NCI-H1694 (cell line): ENCODE measurements around the gene RAD17.
"Not testable (repeated sequence)": the region's sequence is repeated elsewhere in the genome, so short reads cannot be mapped to it uniquely, and the experiment has no call there.

Experiments
- DNase-seq: peaks from one replicate; lab custom pipeline; 2025; lab: John Stamatoyannopoulos, UW

The RAD17 gene

GRCh38 chr5:69378376-69378775 lies 8.8 kb downstream of the RAD17 start:
- no peak for DNase-seq

- DNase-seq: no peak
These were observed 35.2 kb downstream of the RAD17 start for GRCh38 chr5:69404659-69405330.

DNA sequence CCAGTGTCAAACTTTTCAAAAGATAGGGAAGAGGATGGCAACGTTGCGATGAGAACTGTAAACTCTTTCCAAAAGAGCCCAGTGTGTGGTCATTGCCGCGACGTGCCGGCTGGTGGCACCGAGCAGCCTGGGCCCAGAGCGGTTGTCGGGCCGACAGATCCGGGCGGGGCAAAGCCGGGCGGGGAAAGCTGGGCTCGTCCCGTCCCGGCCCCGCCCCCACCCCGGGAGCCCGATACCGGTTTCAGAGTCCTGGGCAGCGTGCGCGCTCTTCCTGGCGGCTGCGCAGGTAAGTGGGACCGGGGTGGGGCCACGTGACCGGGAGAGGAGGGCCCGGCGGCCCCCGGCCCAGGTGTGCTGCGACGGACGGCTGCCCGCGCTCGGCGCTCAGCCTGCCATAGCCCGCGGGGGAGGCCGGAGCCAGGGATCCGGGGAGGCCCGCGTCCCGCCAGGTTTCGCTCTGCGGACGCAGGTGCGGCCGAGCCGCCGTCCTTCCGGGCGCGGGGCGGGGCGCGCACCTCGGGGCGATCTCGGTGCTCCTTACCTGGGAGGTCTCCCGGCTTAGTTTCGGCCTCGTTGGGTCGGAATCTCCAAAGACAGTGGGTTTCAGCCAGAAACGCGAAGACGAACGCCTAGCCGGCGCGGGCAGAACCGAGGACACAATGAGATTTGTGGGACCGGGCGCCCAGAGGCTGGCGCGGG lies 45.4 kb downstream of the RAD17 start, which contains the start of gene MARVELD2:
Gene MARVELD2, plus strand, starts transcription at position 232 of the 699 bp plus-strand sequence. CDS start 4,270 bp downstream, outside the sequence.
- no peak for DNase-seq

DNA sequence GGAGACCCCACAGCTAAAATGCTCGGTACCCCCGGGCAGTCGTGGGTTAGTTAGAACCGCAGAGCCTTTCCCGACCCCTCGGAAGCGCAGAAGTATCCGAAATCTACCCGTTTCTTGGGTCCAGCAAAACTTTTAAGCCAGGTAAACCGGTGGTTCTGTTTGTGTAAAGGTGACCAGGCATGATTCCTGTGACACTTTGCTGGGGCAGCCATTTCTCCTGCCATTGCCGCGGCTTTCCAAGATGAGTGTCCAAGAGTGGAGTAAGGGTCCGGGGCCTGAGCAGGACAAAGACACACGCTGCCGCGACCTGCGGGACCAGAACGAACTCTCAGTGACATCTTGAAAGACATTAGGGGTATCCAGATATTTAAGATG lies 46.0 kb downstream of the RAD17 start:
- DNase-seq: no peak

DNA sequence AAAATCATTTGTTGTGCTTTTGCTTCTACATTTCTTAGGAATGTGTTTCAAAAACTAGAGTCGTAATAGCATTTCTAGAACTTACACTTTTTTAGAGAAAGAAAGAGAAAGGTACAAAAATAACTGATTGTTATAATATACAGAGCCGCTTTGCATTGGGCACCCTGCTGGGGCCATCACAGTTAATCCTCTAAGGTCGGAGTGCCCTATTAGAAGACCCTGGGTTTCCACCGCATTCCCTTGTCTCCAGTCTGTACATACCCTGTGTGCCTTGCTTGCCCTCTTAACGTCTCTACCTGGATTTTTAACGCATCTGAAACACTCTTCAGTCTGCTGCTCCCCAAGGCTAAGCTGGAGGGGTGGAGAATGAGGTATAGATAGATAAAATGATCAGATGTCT lies 46.6 kb downstream of the RAD17 start:
- no peak for DNase-seq

DNA sequence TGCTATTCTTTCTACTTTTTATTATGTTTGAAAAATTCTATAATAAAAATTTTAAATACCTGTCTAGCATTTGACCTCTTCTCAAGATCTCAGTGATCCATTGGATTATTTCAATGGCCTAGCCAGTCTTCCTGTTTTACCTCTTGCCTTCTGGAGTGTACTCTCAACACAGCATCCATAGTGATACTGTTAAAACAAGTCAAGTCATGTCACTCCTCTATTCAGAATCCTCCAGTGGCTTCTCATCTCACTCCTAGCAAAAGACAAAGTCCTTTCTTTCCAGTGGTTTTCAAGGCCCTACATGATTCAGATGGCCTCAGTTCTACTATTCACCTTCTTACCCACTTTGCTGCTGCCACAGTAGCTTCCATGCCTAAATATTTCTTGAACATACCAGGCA lies 47.1 kb downstream of the RAD17 start:
- DNase-seq: no peak

DNA sequence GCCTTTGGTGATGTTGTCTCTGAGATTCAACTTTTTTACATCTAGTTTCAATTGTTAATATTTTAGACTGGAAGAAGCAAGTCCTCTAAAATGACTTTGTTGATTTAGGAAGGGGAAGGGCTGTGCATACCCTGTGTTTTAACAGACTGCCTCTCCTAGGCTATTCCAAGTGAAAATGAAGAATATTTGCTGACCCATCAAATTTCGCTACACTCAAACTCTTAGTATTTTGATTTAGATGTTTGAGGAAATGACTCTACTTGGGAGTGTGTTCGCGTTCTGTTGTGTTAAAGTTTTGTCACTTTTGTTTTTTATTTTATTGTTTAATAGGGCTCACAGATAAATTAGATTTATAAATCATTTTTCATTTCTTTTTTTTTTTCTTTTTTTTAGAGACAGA lies 48.9 kb downstream of the RAD17 start:
- DNase-seq: no peak

DNA sequence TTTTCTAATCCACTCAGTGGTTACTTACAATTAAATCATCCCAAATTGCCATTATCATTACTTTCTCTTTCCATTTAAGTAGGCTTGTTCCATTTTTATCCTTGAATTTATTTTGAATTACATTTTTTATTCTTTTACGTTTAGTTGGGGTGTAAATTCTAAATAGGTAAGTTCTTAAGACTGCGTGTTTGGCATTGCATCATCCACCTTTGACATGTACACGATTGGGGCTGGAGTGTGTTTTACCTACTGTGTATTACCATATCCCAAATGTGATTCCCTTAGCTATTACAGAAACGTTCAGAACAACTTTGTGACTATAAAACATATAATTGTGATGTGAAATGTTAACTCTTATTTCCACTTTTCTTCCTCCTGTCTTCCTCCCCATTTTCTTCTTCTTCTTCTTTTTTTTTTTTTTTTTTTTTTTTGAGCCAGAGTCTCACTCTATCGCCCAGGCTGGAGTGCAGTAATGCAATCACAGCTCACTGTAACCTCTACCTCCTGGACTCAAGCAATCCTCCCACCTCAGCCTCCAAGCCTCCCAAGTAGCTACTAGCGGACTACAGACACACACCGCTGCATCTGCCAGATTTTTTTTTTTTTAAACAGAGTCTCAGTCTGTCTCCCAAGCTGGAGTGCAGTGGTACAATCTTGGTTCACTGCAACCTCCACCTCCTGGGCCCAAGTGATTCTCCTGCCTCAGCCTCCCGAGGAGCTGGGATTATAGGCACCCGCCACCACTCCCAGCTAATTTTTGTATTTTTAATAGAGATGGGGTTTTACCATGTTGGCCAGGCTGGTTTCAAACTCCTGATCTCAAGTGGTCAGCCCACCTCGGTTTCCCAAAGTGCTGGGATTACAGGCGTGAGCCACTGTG lies 62.0 kb downstream of the RAD17 start:
- no peak for DNase-seq

GRCh38 chr5:69432412-69433206 lies 63.0 kb downstream of the RAD17 start:
- no peak for DNase-seq

DNA sequence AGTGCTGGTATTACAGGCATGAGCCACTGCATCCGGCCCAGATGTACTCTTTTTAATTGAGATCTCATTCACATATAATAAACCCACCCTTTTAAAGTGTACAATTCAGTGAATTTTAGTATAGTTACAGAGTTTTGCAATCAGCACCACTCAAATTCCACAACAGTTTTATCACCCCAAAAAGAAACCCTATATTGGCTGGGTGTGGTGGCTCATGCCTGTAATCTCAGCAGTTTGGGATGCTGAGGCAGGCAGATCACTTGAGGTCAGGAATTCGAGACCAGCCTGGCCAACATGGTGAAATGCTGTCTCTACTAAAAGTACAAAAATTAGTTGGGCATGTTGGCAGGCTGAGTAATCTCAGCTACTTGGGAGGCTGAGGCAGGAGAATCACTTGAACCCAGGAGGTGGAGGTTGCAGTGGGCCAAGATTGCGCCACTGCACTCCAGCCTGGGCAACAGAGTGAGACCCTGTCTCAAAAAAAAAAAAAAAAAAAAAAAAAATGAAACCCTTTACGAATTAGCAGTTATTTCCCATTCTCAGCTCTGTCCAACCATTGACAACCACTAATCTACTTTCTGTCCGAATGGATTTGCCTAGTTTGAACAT lies 65.8 kb downstream of the RAD17 start:
- not testable (repeated sequence) for DNase-seq

DNA sequence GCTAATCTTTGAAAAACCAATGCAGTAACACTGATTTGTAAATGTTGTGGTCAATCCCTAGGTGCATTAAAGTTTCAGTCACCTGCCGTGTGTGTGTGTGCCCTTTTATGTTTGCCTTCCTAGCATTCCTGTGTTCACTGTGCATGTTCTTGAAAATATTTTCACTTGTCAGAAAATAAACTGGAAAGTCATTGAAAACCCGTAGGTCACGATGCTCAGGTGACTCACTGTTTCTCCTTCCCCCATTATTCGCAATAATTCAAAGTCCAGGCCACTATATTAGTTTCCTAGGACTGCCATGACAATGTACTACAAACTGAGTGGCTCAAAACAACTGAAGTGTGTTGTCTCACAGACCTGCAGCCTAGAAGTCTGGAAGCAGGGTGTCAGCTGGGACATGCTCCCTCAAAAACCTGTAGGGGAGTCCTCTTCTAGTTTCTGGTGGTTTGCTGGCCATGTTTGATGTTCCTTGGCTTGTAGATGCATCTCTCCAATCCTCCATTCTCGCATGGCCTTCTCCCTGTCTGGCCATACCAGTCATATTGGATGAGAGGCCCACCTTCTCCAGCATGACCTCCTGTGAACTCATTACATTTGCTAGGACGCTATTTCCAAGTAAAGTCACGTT lies 74.6 kb downstream of the RAD17 start:
- no peak for DNase-seq

GRCh38 chr5:69449511-69449910 lies 79.9 kb downstream of the RAD17 start:
- DNase-seq: no peak

- no peak for DNase-seq
These were observed 80.5 kb downstream of the RAD17 start for GRCh38 chr5:69450116-69450515.

DNA sequence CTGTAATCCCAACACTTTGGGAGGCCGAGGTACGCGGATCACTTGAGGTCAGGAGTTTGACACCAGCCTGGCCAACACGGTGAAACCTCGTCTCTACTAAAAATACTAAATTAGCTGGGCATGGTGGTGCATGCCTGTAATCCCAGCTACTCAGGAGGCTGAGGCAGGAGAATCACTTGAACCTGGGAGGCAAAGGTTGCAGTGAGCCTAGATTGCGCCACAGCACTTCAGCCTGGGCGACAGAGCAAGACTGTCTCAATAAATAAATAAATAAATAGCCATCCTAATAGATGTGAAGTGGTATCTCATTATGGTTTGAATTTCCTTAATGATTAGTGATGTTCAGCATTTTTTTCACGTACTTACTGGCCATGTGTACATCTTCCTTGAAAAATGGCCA lies 80.9 kb downstream of the RAD17 start:
- not testable (repeated sequence) for DNase-seq

- DNase-seq: no peak
These were observed 82.5 kb downstream of the RAD17 start for GRCh38 chr5:69451941-69452647.

DNA sequence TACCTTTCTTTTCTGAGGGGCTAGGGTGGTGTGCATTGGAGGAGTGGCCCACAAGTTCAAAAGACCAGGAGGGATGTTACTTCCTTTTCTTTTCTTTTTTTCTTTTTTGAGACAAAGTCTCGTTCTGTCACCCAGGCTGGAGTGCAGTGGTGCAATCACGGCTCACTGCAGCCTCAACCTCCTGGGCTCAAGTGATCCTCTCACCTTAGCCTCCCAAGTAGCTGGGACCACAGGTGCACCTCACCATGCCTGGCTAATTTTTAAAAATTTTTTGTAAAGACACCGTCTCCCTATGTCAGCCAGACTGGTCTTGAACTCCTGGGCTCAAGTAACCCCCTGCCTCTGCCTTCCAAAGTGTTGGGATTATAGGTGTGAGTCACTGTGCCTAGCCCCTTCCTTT lies 83.9 kb downstream of the RAD17 start:
- DNase-seq: not testable (repeated sequence)

DNA sequence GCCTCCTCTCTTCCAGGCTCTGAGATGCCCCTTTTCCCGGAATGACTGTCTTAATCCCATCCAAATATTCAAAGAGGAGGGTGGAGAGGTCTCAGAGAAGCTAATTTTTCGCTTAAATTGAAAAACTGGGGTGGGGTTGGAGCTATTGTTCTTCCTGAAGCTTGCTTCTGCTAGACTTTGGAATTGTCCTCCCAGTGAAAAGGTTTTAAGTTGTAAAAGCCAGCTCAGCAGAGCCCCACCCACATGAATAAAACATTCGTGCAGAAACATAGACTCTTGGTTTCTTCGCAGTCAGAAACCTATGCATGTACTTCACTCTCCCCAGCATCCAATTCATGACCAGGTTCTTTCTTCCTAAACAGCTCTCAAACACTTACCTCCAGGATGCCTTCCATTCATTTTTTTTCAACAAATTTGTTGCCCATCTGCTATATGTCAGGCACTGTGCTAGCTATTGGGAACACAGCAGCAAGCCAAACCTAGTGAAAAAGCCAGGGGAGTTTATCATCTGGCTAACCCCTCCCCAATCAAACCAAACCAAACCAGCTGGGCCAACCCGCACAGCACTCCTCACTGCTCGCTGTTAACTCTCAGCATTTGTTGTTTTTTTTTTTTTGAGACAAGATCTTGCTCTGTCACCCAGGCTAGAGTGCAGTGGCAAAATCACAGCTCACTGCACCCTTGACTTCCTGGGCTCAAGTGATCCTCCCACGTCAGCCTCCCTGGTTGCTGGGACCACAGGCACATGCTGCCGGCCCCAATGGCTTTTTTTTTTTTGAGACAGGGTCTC lies 85.0 kb downstream of the RAD17 start:
- DNase-seq: no peak

- not testable (repeated sequence) for DNase-seq
These were observed 85.9 kb downstream of the RAD17 start for GRCh38 chr5:69455428-69455988.

DNA sequence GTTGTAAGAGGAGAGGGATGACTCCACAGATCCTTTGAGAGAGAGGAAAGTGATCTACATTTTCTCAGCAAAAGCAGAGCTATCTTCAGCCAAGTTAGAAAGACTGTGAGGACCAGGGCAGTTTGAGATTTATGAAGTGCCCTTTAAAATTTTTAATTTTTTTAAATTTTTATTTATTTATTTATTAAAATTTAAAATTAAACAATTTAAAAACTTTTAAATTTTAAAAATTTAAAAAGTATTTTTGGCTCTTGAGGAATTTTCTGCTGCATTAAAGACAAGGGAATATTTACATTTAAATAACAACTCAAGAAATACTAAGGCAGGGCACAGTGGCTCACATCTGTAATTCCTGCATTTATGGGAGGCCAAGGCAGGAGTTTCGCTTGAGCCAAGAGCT lies 92.6 kb downstream of the RAD17 start:
- DNase-seq: no peak
